Measurements from ENCODE around the gene SLC38A8. TPM values are rescaled to one million over a fixed set of nuclear protein-coding genes. Genes with fewer than 3 reads are reported as not detected.

Gene SLC38A8
- total RNA-seq, 3 donors from 2014 or later: not detected

DNA sequence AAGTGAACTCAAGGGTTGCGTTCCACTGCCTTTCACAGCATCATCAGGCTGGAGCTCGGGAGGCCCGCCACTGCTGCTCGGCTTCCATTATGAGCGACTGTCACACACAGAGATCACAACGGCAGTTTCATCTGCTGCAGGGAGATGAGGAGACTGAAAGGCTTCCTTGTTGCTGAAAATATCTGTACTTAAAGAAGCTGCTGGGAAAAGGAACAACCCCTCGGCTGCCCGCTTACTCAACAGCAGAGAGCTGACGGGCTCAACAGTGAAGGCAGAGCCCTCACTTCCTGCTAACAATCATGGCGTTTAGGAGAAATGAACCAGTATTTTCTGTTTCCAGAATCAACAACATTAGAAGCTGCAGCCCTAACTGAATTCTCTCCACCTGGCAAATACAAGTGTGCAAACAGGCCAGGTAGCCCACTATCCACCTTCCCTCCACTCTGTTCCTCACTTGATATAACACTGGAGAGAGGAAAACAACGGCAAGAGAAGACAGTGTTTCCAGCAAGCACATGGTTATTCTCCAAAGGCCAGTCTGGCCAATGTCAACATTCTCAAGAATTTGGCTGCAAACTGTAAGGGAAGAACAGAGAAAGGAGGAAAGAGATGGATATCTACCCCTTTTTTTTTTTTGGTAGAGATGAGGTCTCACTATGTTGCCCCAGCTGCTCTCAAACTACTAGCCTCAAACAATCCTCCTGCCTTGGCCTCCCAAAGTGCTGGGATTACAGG is 40.4 kb upstream of the SLC38A8 start:
- H3K36me3 ChIP-seq (ENCODE audit: low read depth): peaks cover 3% of the 10 kb centered on the region
- no peak overlapping the region for H3K4me3 ChIP-seq
- H3K9me3 ChIP-seq: no peaks in the 10 kb centered on the region
- intact Hi-C loops (cut with DNase I, micrococcal nuclease): loop anchor here in 1 of 2 donors (5.0 kb wide), 1 partner anchor 104 kb away; the partner anchor contains the start of gene TAF1C
- H3K4me1 ChIP-seq (ENCODE audit: low read depth): no peaks in the 10 kb centered on the region
- TF ChIP-seq, protein P1, sequence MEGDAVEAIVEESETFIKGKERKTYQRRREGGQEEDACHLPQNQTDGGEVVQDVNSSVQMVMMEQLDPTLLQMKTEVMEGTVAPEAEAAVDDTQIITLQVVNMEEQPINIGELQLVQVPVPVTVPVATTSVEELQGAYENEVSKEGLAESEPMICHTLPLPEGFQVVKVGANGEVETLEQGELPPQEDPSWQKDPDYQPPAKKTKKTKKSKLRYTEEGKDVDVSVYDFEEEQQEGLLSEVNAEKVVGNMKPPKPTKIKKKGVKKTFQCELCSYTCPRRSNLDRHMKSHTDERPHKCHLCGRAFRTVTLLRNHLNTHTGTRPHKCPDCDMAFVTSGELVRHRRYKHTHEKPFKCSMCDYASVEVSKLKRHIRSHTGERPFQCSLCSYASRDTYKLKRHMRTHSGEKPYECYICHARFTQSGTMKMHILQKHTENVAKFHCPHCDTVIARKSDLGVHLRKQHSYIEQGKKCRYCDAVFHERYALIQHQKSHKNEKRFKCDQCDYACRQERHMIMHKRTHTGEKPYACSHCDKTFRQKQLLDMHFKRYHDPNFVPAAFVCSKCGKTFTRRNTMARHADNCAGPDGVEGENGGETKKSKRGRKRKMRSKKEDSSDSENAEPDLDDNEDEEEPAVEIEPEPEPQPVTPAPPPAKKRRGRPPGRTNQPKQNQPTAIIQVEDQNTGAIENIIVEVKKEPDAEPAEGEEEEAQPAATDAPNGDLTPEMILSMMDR (IDR thresholded peaks at IDR 0.05): no peak
- no peak for ATAC-seq
- DNase-seq: no peak

DNA sequence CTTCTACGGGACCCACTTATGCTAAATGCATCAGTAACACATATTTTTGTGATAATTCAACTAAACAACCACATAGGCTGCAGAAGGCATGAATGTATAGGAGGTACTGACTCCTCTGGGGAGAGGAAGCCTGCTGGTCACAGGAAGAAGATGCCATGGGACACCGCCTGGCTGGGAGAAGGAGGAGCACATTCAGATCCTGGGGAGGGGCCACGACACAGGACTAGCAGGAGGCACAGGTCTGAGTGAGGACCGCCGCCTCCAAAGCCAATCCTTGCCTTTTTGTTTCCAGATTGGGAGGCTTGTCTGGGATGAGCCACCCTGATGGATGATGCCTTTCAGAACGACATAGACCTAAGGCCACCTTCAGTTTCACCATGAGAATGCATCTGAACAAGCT is 39.5 kb upstream of the SLC38A8 start:
- Histone ChIP-seq H3K36me3 (ENCODE audit: low read depth) (peaks cover 3% of the 10 kb centered on the region), H3K9me3 (no peaks in the 10 kb centered on the region), H3K4me1 (ENCODE audit: low read depth) (no peaks in the 10 kb centered on the region), H3K4me3 (no peak overlapping the region)
- intact Hi-C loops (cut with DNase I, micrococcal nuclease): loop anchor here in 1 of 2 donors (5.0 kb wide), 1 partner anchor 105 kb away; the partner anchor contains the start of gene TAF1C
- TF ChIP-seq, protein P1 (IDR thresholded peaks at IDR 0.05): no peak
- no peak for ATAC-seq
- no peak for DNase-seq

DNA sequence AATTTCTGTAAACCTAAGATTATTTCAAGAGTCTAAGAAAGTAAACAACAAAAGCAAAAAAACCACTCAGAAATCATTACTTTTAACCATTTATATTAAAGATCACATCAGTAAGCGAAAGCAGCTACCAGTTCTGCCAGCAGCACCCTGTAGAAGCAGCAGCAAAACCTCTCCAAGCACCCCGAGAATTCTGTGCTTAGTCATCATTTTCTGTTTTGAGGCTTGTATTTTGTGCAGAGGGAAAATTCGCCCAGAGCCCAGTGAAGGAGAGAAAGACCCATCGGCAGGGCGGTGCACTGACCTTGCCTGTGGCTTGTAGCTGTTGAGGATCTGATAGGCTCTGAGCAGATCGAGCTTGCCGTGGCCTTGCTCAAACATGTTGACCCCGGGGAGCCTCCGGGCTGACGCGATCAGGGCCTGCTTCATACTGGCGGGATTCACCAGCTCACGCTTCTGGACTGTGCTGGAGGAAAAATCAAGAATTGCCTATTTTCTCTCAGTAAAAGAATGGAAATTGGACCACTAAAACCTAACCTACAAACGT is 38.9 kb upstream of the SLC38A8 start:
- TF ChIP-seq, protein P1 (IDR thresholded peaks at IDR 0.05): no peak
- ATAC-seq: no peak

DNA sequence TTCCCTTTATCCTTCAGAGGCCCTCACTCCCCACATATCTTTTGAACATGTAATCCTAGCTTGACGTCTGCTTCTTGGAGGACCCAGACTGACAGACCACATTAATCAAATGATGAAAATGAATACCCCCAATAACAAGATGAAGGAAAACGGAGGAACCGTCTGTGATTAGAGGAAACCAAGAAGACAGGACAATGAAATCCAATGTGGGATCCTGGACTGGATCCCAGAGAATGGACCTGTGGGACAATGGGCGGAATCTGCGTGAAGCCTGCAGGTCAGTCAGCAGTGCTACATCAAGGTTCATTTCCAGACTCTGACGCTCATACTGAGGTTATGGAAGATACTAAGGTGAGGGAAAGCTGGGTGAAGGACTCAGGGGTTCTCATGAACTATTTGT is 38.2 kb upstream of the SLC38A8 start:
- no peaks in the 10 kb centered on the region for H3K4me1 ChIP-seq (ENCODE audit: low read depth)
- intact Hi-C loops (cut with DNase I, micrococcal nuclease): loop anchor here in 1 of 2 donors (5.0 kb wide), 1 partner anchor 106 kb away; the partner anchor contains the start of gene TAF1C
- no peaks in the 10 kb centered on the region for H3K9me3 ChIP-seq
- no peak for ATAC-seq
- H3K36me3 ChIP-seq (ENCODE audit: low read depth): peaks cover 1% of the 10 kb centered on the region
- TF ChIP-seq, protein P1 (IDR thresholded peaks at IDR 0.05): no peak
- DNase-seq: no peak
- no peak overlapping the region for H3K4me3 ChIP-seq

More for the DNA sequence above, 38.9 kb upstream of the SLC38A8 start:
- intact Hi-C loops (cut with DNase I, micrococcal nuclease): loop anchor here in 1 of 2 donors (5.0 kb wide), 1 partner anchor 106 kb away; the partner anchor contains the start of gene TAF1C
- Histone ChIP-seq H3K4me3 (no peak overlapping the region), H3K4me1 (ENCODE audit: low read depth) (no peaks in the 10 kb centered on the region), H3K9me3 (no peaks in the 10 kb centered on the region), H3K36me3 (ENCODE audit: low read depth) (no peaks in the 10 kb centered on the region)
- no peak for DNase-seq

DNA sequence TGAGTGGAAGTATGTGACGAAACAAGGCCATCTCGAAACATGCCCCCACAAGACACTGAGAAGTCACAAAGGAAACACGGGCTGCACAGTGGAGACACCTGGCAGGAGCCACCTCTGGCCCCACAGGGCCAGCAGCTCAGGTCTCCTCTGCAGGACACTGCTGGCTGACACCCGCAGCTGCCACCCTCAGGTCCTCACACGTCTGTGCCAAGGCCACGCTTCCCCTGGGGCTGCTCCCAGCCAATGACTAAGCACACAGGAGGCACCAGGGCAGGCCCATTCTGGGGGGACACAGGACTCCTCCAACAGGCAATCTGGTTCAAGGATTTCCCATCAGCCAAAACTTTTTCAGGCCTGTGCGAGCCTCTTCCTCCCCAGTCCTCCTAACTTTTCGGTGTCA is 37.8 kb upstream of the SLC38A8 start:
- H3K9me3 ChIP-seq: no peaks in the 10 kb centered on the region
- DNase-seq: no peak
- intact Hi-C loops (cut with DNase I, micrococcal nuclease): loop anchor here in 1 of 2 donors (5.0 kb wide), 1 partner anchor 107 kb away; the partner anchor contains the start of gene TAF1C
- H3K4me1 ChIP-seq (ENCODE audit: low read depth): no peaks in the 10 kb centered on the region
- TF ChIP-seq, protein P1 (IDR thresholded peaks at IDR 0.05): no peak
- no peak overlapping the region for H3K4me3 ChIP-seq
- H3K36me3 ChIP-seq (ENCODE audit: low read depth): peaks cover 5% of the 10 kb centered on the region
- ATAC-seq: no peak
